ENCODE results near the gene SPEF2.
A peak's percentile ranks its signal among the peaks of the same experiment; 100 is the strongest.

SPEF2 gene

GRCh38 chr5:35593338-35593737 lies 24.3 kb upstream of the SPEF2 start:
- no peak overlapping the region for H2AK5ac ChIP-seq (ENCODE audit: low read length)
- no peak overlapping the region for H3K4me2 ChIP-seq (ENCODE audit: low read length)
- no peaks in the 10 kb centered on the region for H3K9me3 ChIP-seq (ENCODE audit: insufficient read depth, low read depth, low read length)
- H2BK5ac ChIP-seq (ENCODE audit: low read depth, low read length, poor library complexity) = no peak overlapping the region
- no peak for DNase-seq
- H3K36me3 ChIP-seq (ENCODE audit: control insufficient read depth in 1 of 2, insufficient read depth in 2 of 2, low read length in 2 of 2) = no peaks in the 10 kb centered on the region
- H3K4me3 ChIP-seq (ENCODE audit: low read depth, low read length) = no peak overlapping the region
- no CpG with 5 or more reads among the region's 1 CpG for WGBS (ENCODE audit: extremely low coverage, insufficient coverage, insufficient read length)
- H3K14ac ChIP-seq (ENCODE audit: low read length) = no peak overlapping the region
- H2BK120ac ChIP-seq (ENCODE audit: insufficient read depth, low read length, poor library complexity) = no peak overlapping the region
- H3K4ac ChIP-seq (ENCODE audit: low read depth, low read length) = no peak overlapping the region
- no peak overlapping the region for H4K8ac ChIP-seq (ENCODE audit: low read depth, low read length)
- no peak overlapping the region for H3K27ac ChIP-seq (ENCODE audit: low read depth, low read length)
- no peaks in the 10 kb centered on the region for H3K79me2 ChIP-seq (ENCODE audit: control insufficient read depth, insufficient read depth, low read length, poor library complexity)
- H4K12ac ChIP-seq (ENCODE audit: low read depth, low read length) = no peak overlapping the region
- no peak overlapping the region for H3K18ac ChIP-seq (ENCODE audit: low read length)
- H2BK12ac ChIP-seq (ENCODE audit: low read length) = no peak overlapping the region
- H3K27me3 ChIP-seq (ENCODE audit: insufficient read depth, low read length) = no peaks in the 10 kb centered on the region
- H3K9ac ChIP-seq (ENCODE audit: low read length) = no peak overlapping the region
- no peak overlapping the region for H2AFZ ChIP-seq (ENCODE audit: insufficient read depth, low read length, poor library complexity)
- H3K23ac ChIP-seq (ENCODE audit: low read length) = no peak overlapping the region
- H4K91ac ChIP-seq (ENCODE audit: low read depth, low read length) = no peak overlapping the region
- H3K4me1 ChIP-seq (ENCODE audit: control insufficient read depth in 1 of 2, insufficient read depth in 2 of 2, low read length in 2 of 2) = no peaks in the 10 kb centered on the region
- no peaks in the 10 kb centered on the region for H3K79me1 ChIP-seq (ENCODE audit: low read length)

- no CpG with 5 or more reads among the region's 2 CpGs for WGBS (ENCODE audit: extremely low coverage, insufficient coverage, insufficient read length)
- Histone ChIP-seq H2BK12ac (ENCODE audit: low read length) (no peak overlapping the region), H3K9me3 (ENCODE audit: insufficient read depth, low read depth, low read length) (no peaks in the 10 kb centered on the region), H3K27me3 (ENCODE audit: insufficient read depth, low read length) (no peaks in the 10 kb centered on the region), H4K8ac (ENCODE audit: low read depth, low read length) (no peak overlapping the region), H3K4me3 (ENCODE audit: low read depth, low read length) (no peak overlapping the region), H3K79me2 (ENCODE audit: control insufficient read depth, insufficient read depth, low read length, poor library complexity) (no peaks in the 10 kb centered on the region), H3K18ac (ENCODE audit: low read length) (no peak overlapping the region), H3K36me3 (ENCODE audit: control insufficient read depth in 1 of 2, insufficient read depth in 2 of 2, low read length in 2 of 2) (no peaks in the 10 kb centered on the region), H2BK120ac (ENCODE audit: insufficient read depth, low read length, poor library complexity) (no peak overlapping the region), H3K23ac (ENCODE audit: low read length) (no peak overlapping the region), H3K79me1 (ENCODE audit: low read length) (no peaks in the 10 kb centered on the region), H2AK5ac (ENCODE audit: low read length) (no peak overlapping the region), H3K4me2 (ENCODE audit: low read length) (no peak overlapping the region), H2AFZ (ENCODE audit: insufficient read depth, low read length, poor library complexity) (no peak overlapping the region), H4K12ac (ENCODE audit: low read depth, low read length) (no peak overlapping the region), H3K14ac (ENCODE audit: low read length) (no peak overlapping the region), H3K4me1 (ENCODE audit: control insufficient read depth in 1 of 2, insufficient read depth in 2 of 2, low read length in 2 of 2) (no peaks in the 10 kb centered on the region), H3K9ac (ENCODE audit: low read length) (no peak overlapping the region), H3K27ac (ENCODE audit: low read depth, low read length) (no peak overlapping the region), H4K91ac (ENCODE audit: low read depth, low read length) (no peak overlapping the region), H2BK5ac (ENCODE audit: low read depth, low read length, poor library complexity) (no peak overlapping the region), H3K4ac (ENCODE audit: low read depth, low read length) (no peak overlapping the region)
- DNase-seq = no peak
These were observed 18.8 kb upstream of the SPEF2 start for GRCh38 chr5:35598707-35599370.

GRCh38 chr5:35600591-35600990 lies 17.1 kb upstream of the SPEF2 start:
- Histone ChIP-seq H3K18ac (ENCODE audit: low read length) (no peak overlapping the region), H4K8ac (ENCODE audit: low read depth, low read length) (no peak overlapping the region), H3K36me3 (ENCODE audit: control insufficient read depth in 1 of 2, insufficient read depth in 2 of 2, low read length in 2 of 2) (no peaks in the 10 kb centered on the region), H3K27ac (ENCODE audit: low read depth, low read length) (no peak overlapping the region), H3K79me2 (ENCODE audit: control insufficient read depth, insufficient read depth, low read length, poor library complexity) (no peaks in the 10 kb centered on the region), H2BK120ac (ENCODE audit: insufficient read depth, low read length, poor library complexity) (no peak overlapping the region), H2BK5ac (ENCODE audit: low read depth, low read length, poor library complexity) (no peak overlapping the region), H3K23ac (ENCODE audit: low read length) (no peak overlapping the region), H3K4me1 (ENCODE audit: control insufficient read depth in 1 of 2, insufficient read depth in 2 of 2, low read length in 2 of 2) (no peaks in the 10 kb centered on the region), H3K14ac (ENCODE audit: low read length) (no peak overlapping the region), H4K12ac (ENCODE audit: low read depth, low read length) (no peak overlapping the region), H3K4me2 (ENCODE audit: low read length) (no peak overlapping the region), H3K9me3 (ENCODE audit: insufficient read depth, low read depth, low read length) (no peaks in the 10 kb centered on the region), H4K91ac (ENCODE audit: low read depth, low read length) (no peak overlapping the region), H3K79me1 (ENCODE audit: low read length) (no peaks in the 10 kb centered on the region), H2AFZ (ENCODE audit: insufficient read depth, low read length, poor library complexity) (no peak overlapping the region), H3K9ac (ENCODE audit: low read length) (no peak overlapping the region), H3K4me3 (ENCODE audit: low read depth, low read length) (no peak overlapping the region), H3K27me3 (ENCODE audit: insufficient read depth, low read length) (no peaks in the 10 kb centered on the region), H2BK12ac (ENCODE audit: low read length) (no peak overlapping the region), H2AK5ac (ENCODE audit: low read length) (no peak overlapping the region), H3K4ac (ENCODE audit: low read depth, low read length) (no peak overlapping the region)
- DNase-seq = peak in 1 of 2 donors; percentile 60

GRCh38 chr5:35608881-35609779 lies 8.5 kb upstream of the SPEF2 start:
- H2BK120ac ChIP-seq (ENCODE audit: insufficient read depth, low read length, poor library complexity) = no peak overlapping the region
- H3K4me3 ChIP-seq (ENCODE audit: low read depth, low read length) = no peak overlapping the region
- H3K9ac ChIP-seq (ENCODE audit: low read length) = no peak overlapping the region
- no peak overlapping the region for H2BK12ac ChIP-seq (ENCODE audit: low read length)
- no peak overlapping the region for H3K27ac ChIP-seq (ENCODE audit: low read depth, low read length)
- H4K12ac ChIP-seq (ENCODE audit: low read depth, low read length) = no peak overlapping the region
- no peak overlapping the region for H2AFZ ChIP-seq (ENCODE audit: insufficient read depth, low read length, poor library complexity)
- no peaks in the 10 kb centered on the region for H3K79me2 ChIP-seq (ENCODE audit: control insufficient read depth, insufficient read depth, low read length, poor library complexity)
- H3K9me3 ChIP-seq (ENCODE audit: insufficient read depth, low read depth, low read length) = no peaks in the 10 kb centered on the region
- no peak overlapping the region for H3K4me2 ChIP-seq (ENCODE audit: low read length)
- peak; percentile 34 to 75 for DNase-seq
- WGBS (ENCODE audit: extremely low coverage, insufficient coverage, insufficient read length) = no CpG with 5 or more reads among the region's 5 CpGs
- H3K4me1 ChIP-seq (ENCODE audit: control insufficient read depth in 1 of 2, insufficient read depth in 2 of 2, low read length in 2 of 2) = peaks cover 0 to 5% of the 10 kb centered on the region in 2 experiments
- no peaks in the 10 kb centered on the region for H3K36me3 ChIP-seq (ENCODE audit: control insufficient read depth in 1 of 2, insufficient read depth in 2 of 2, low read length in 2 of 2)
- no peak overlapping the region for H3K14ac ChIP-seq (ENCODE audit: low read length)
- no peak overlapping the region for H3K18ac ChIP-seq (ENCODE audit: low read length)
- H3K79me1 ChIP-seq (ENCODE audit: low read length) = no peaks in the 10 kb centered on the region
- H3K23ac ChIP-seq (ENCODE audit: low read length) = no peak overlapping the region
- H2AK5ac ChIP-seq (ENCODE audit: low read length) = no peak overlapping the region
- H4K91ac ChIP-seq (ENCODE audit: low read depth, low read length) = no peak overlapping the region
- H3K27me3 ChIP-seq (ENCODE audit: insufficient read depth, low read length) = no peaks in the 10 kb centered on the region
- H4K8ac ChIP-seq (ENCODE audit: low read depth, low read length) = no peak overlapping the region
- no peak overlapping the region for H3K4ac ChIP-seq (ENCODE audit: low read depth, low read length)
- no peak overlapping the region for H2BK5ac ChIP-seq (ENCODE audit: low read depth, low read length, poor library complexity)

Measured in trophoblast cell (in vitro differentiated cells and primary cell).